Erythroblast (primary cell): ENCODE results near the gene CDX1.

Experiments used
- GATA1 ChIP-seq: IDR thresholded peaks from 2 replicates; pipeline ENCODE4 v1.6.1; 2011; ENCODE audit warnings: low read depth, mild to moderate bottlenecking, control low read depth, low read length, moderate library complexity
- POLR2A ChIP-seq: IDR thresholded peaks from 2 replicates; pipeline ENCODE4 v1.6.1; 2011; ENCODE audit warnings: mild to moderate bottlenecking, low read length

DNA sequence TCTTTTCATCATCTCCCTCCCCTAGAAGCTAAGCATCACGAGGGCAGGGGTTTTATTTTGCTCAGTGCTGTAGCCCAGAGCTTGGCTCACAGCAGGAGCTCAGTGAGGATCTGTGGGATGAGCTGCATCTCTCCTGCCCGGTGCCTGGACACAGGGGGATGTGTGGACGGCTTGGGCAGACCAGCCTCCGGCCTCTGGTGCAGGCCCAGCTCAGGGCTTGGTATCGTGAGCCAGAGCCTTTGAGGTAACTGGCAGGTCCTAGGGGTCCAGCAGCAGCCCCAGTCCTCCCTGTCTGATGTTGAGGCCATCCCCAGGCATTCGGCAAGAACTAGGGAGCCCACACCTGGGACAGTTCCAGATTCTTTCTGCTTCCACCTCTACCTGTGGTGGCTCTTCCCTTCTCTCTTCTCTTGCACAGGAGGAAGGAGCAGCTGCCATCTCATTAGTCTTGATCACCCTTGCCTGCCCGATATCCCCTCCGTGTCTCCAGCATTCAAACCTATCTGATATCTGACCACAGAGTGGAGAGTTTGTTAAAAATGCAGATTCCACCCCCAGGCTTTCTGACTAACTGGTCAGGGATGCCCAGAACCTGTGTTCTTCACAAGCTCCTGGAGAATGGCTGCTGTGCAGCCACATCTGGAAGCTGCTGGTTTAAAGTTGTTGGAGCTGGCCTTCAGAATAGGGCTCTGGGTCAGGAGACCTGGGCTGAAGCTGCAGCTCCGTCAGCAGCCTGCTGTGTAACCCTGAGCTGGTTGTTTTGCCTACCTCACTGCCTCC, 15.4 kb downstream of the CDX1 start:
- TF ChIP-seq POLR2A (no peak), GATA1 (no peak)
